ENCODE data around the gene MPDZ. TPM values are rescaled to one million over a fixed set of nuclear protein-coding genes. Genes with fewer than 3 reads are reported as not detected.

MPDZ gene
- total RNA-seq, 1 experiment from 2014 or later, result 16.6 TPM

- Histone ChIP-seq H3K27ac (ENCODE audit: low read length) (no peak overlapping the region), H3K36me3 (ENCODE audit: control insufficient read depth, insufficient read depth, low read length) (no peaks in the 10 kb centered on the region), H3K4me1 (ENCODE audit: control insufficient read depth, insufficient read depth, low read length) (no peaks in the 10 kb centered on the region), H3K4me3 (ENCODE audit: low read depth in 2 of 2, low read length in 2 of 2) (no peak overlapping the region), H3K9me3 (ENCODE audit: control insufficient read depth, insufficient read depth, low read depth, low read length) (no peaks in the 10 kb centered on the region), H3K27me3 (ENCODE audit: control insufficient read depth, insufficient read depth, low read length) (no peaks in the 10 kb centered on the region)
- TF ChIP-seq REST (IDR thresholded peaks at IDR 0.05; ENCODE audit: insufficient read depth in 1 of 2, low read depth in 2 of 2, low read length in 1 of 2) (no peak), POLR2AphosphoS5 (IDR thresholded peaks at IDR 0.05; ENCODE audit: low read depth, low read length) (no peak), TCF7L2 (IDR thresholded peaks at IDR 0.05; ENCODE audit: low read depth, low read length) (no peak), SIN3A (IDR thresholded peaks at IDR 0.05; ENCODE audit: borderline replicate concordance, insufficient read depth, low read depth, low read length) (no peak)
- TF ChIP-seq, protein P1, sequence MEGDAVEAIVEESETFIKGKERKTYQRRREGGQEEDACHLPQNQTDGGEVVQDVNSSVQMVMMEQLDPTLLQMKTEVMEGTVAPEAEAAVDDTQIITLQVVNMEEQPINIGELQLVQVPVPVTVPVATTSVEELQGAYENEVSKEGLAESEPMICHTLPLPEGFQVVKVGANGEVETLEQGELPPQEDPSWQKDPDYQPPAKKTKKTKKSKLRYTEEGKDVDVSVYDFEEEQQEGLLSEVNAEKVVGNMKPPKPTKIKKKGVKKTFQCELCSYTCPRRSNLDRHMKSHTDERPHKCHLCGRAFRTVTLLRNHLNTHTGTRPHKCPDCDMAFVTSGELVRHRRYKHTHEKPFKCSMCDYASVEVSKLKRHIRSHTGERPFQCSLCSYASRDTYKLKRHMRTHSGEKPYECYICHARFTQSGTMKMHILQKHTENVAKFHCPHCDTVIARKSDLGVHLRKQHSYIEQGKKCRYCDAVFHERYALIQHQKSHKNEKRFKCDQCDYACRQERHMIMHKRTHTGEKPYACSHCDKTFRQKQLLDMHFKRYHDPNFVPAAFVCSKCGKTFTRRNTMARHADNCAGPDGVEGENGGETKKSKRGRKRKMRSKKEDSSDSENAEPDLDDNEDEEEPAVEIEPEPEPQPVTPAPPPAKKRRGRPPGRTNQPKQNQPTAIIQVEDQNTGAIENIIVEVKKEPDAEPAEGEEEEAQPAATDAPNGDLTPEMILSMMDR (IDR thresholded peaks at IDR 0.05), result no peak
- intact Hi-C loops (cut with micrococcal nuclease; ENCODE audit: unreplicated experiment) (no loop called here), in situ Hi-C loops (cut with HindIII; ENCODE audit: low pct_unique_long_range_greater_than_20kb, low sequenced_read_pairs) (no loop called here)
- POLR2A ChIA-PET, result no interaction called here
- DNase-seq (ENCODE audit: low read depth, low spot score), result no peak
- CTCF ChIA-PET, result no interaction called here
- ATAC-seq, result peak; percentile 69; the same call in 1 of the 2 replicates
- BruUV-seq (replicated peaks), result no TSS peak
Measured at GRCh38 chr9:13268469-13268868, 11.0 kb downstream of the MPDZ start.

- Histone ChIP-seq H3K27ac (ENCODE audit: low read length) (no peak overlapping the region), H3K36me3 (ENCODE audit: control insufficient read depth, insufficient read depth, low read length) (no peaks in the 10 kb centered on the region), H3K27me3 (ENCODE audit: control insufficient read depth, insufficient read depth, low read length) (no peaks in the 10 kb centered on the region), H3K9me3 (ENCODE audit: control insufficient read depth, insufficient read depth, low read depth, low read length) (no peaks in the 10 kb centered on the region), H3K4me3 (ENCODE audit: low read depth in 2 of 2, low read length in 2 of 2) (no peak overlapping the region), H3K4me1 (ENCODE audit: control insufficient read depth, insufficient read depth, low read length) (no peaks in the 10 kb centered on the region)
- DNase-seq (ENCODE audit: low read depth, low spot score) (no peak), ATAC-seq (peak; percentile 34; the same call in 1 of the 2 replicates)
- BruUV-seq (replicated peaks), result no TSS peak
- in situ Hi-C loops (cut with HindIII; ENCODE audit: low pct_unique_long_range_greater_than_20kb, low sequenced_read_pairs), result no loop called here
- TF ChIP-seq, protein P1 (IDR thresholded peaks at IDR 0.05), result no peak
- no peak for TF ChIP-seq SIN3A (IDR thresholded peaks at IDR 0.05; ENCODE audit: borderline replicate concordance, insufficient read depth, low read depth, low read length)
- ChIA-PET CTCF (no interaction called here), POLR2A (no interaction called here)
- intact Hi-C loops (cut with micrococcal nuclease; ENCODE audit: unreplicated experiment), result no loop called here
Measured at GRCh38 chr9:13267743-13268142, 11.7 kb downstream of the MPDZ start.
